Measurements from ENCODE around the gene ARMC7.

The ARMC7 gene

DNA sequence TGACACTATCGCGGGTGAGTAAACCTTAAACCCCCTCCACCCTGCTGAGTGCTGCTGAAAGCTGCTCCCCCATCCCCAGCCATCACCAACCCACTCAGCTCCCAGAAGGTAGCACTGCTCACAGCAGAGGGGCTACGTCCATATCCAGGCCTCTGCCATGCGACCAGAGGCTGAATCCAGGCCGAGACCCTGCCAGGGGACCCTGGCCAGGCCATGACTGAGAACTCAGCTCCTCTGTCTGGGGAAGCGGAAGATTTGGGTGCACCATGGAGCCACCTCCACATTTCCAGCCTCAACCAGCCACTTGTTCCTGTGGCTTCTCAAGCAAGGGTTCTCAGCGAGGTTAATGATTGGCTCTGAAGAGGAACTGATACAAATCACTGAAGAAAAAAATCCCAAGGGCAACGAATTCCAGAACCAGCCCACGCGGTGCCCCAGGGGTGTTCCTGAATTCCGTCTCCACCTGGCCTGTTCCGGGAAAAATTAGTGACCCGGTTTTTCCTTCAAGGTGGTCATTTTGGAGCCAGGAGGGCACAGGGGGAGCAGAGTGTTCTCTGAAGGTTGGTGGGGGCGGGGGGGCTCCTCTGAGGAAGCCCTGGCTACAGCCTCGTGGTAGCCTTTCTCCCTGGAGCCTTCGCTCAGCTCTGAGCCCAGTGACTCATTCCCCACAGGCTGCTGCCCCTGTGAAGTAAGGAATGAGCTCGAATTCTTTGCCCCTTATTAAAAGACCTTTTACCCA is 31.3 kb upstream of the ARMC7 start:
- DNase-seq, result no peak

DNA sequence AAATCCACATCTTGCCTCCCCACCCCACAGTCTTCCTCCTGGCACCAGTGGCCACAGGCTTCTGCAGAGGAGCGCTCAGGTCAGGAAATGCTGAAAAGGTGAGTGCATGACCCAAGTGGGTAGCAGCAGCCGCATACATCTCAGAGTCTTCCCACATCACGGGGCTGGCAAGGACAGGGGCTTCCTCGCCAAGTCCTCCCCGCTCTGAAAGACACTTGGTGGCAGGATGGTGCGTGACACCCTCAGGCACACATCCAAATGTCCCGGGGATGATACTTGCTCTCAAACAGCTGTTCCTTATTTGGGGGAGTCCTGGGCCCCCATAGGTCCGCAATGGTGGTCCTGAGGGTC is 30.8 kb upstream of the ARMC7 start:
- DNase-seq, result no peak

DNA sequence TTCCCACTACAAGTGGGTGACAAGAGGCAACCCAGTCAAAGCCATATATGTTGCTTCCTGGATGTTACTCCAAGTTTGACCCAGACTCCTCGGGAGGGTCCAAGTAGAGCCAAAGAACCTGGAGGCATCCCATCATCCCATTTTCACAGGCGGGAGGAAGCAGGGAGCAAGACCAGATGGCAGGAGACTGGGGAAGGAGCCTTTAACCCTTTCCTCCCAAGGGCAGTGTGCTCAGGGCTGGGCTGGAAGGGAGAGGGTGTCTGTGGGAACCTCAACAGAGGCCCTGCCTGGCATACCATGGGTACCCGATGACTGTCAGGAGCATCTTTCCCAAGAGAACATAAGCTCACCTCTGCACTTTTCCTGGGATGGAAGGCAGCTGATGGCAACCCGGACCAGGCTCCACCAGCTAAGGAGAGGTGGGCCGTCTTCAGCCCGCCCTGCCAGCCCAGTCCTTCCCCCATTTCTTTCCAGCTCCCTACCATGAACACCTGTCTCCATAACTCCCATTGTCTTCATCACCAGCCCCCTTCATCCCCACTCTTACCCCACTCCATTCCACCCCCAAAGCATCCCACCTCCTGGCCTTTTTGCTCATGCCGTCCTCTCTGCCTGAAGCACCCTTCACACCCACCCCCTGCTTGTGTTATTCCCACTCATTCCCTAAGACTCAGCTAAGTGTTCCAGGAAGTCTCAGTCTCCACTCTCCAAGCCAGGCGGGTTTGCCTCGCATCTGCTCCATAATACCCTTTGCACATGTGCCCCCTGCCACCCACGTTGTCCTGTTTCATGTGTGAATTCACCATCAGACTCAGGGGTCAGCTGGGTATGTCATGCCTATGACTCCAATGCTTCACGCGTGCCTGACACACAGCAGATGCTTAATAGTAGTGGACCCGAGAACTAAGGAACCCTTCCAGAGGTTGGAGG is 27.9 kb upstream of the ARMC7 start:
- no peak for DNase-seq

DNA sequence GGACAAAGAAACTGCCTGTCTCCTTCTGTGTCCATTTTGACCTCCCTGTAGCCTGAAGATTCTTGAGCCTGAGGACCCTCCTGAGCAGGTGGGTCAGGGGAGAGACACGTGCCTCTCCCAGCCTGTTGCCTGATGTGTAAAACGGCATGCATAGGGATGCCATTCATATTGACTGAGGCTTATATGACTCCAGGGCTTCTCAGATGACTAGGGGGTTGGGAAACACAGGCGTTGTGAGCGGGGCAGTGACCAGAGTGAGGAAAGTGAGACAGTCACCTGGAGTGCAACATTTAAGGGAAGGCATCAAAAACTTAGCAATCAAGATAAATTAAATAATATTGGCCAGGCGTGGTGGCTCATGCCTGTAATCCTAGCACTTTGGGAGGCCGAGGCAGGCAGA is 27.1 kb upstream of the ARMC7 start:
- DNase-seq, result no peak

- DNase-seq, result no peak
These were observed 25.6 kb upstream of the ARMC7 start for GRCh38 chr17:75084039-75084660.

GRCh38 chr17:75086496-75087181 is 23.1 kb upstream of the ARMC7 start:
- DNase-seq, result no peak

DNA sequence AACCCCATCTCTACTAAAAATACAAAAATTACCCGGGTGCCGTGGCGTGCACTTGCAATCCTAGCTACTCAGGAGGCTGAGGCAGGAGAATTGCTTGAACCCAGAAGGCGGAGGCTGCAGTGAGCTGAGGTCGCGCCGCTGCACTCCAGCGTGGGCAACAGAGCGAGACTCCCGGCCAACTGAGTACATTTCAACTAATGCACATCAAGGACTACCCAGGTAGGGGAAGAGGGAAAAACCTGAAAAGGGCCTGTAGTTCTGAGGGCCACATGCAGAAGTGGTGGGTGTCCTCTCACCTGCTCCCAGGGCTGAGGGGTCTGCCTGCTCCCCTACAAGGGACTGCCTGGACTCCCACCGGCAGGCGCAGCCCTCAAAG is 22.6 kb upstream of the ARMC7 start:
- DNase-seq, result no peak

GRCh38 chr17:75087558-75088453 is 22.0 kb upstream of the ARMC7 start, which contains the start of gene SLC16A5:
Gene SLC16A5, plus strand, starts transcription at chr17:75087954. Its CDS starts 5,683 bp downstream, at chr17:75093637.
- DNase-seq, result peak; percentile 27

DNA sequence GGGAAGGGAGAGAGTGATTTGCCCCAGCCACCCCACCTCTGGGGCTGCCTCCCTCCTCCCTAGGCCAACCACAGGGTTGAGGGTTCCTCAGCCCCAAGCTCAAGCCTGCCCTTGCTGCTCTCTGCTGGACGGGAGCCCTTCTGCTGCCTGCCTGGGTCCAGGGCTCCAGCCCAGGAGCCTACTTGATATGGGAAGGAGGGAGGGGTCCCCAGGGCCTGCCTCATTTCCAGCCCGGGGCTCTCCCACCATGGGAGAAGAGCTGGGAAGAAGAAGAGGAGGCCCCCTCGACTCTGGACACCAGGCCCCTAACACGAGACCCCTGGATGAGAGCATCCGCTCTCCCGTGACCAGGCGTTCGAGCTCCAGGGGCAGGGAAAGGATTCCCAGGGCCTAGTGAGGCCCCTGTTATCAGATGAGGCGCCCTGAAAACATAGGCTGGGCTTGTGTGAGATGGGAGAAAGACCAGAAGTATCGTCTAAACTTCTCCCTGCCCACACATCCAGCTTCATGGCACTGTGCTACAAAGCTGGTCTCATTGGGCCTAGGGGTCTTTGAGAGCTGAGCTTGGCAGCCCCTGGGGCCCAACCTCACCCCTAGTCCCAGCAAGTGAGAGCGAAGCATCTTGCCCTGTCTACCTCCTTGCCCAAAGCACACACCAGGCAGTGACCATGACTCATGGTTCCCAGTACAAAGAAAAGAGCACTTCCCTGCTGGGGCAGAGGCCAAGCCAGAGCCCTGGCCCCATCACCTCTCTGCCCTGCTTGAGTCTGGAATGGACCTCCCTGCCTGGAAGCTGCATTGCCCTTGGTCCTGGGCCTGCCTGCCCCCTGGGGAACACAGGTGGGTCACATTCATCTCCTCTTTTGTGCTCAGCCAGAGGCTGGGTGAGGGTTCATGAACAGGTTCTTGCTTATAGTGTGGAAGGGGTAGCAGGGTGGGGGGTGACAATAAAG is 21.0 kb upstream of the ARMC7 start:
- no peak for DNase-seq

GRCh38 chr17:75090871-75091854 is 18.6 kb upstream of the ARMC7 start:
- no peak for DNase-seq

DNA sequence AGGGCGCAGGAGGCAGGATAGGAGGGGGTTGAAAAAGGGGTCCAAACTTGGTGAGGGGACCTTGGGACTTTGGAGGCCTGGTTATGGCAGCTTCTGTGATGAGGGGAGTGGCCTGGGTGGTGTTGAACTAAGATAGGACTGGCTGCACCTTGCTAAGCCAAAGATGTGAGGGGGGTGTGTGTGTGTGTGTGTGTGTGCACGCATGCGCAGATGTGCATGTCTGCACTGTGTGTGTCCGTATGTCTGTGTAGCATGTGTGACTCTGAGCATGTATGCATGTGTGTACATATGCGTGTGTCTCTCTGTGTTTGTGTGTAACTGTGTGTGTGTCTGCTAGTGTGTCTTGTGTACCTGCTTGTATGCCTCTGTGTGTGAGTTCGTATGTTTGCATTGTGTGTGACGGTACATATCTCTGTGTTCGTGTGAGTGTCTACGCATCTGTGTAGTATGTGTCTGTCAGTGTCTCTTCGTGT is 17.9 kb upstream of the ARMC7 start:
- no peak for DNase-seq

DNA sequence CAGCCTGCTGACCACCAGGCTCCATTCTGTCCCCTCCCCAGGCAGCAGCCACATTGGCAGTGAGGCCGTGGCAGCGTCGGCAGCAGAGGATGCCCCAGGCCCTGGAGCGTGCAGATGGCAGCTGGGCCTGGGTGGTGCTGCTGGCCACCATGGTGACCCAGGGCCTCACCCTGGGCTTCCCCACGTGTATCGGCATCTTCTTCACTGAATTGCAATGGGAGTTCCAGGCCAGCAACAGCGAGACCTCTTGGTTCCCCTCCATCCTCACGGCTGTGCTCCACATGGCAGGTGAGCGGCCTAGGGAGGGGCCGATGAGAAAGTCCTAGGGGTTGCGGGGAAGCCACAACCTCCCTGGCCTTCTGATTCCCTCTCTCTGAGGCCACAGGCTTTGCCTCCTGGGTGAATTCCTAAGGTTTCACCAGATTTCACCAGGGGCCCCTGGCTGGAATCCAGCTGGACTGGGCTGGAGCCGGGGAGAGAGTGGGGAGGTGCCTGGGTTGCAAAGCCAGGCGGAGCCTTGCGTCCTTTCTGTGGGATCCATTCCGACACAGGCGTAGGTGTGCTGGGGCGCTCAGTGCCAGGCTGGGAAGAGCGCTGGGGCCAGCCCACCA is 16.1 kb upstream of the ARMC7 start:
- no peak for DNase-seq

DNA sequence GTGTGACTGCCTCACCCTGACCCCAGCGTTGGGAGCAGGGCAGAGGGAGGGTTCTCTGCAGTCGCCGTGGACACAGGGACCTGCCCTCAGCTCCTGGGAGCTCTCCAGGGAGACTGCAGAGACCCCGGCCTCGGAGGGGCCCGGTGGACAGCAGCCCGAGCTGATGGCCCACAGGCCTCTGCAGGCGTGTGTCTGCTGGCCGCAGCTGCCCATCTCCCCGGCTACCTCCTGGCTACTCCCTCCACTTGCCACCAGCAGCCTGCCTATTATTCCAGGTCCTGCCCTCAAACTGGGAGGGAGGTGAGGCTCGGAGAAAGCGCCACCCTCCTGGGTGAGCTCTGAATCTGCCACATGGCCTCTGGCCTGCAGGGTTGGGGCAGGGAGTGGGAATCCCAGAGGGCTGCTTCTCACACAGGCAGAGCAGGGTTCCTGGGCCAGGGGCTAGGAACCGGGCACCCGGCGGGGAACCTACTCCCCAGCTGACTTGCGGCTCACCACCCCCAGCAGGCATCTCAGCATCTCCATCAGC is 14.8 kb upstream of the ARMC7 start:
- DNase-seq, result no peak

- DNase-seq, result no peak
These were observed 13.6 kb upstream of the ARMC7 start for GRCh38 chr17:75096082-75096625.

GRCh38 chr17:75097865-75098264 is 11.9 kb upstream of the ARMC7 start:
- DNase-seq, result no peak

DNA sequence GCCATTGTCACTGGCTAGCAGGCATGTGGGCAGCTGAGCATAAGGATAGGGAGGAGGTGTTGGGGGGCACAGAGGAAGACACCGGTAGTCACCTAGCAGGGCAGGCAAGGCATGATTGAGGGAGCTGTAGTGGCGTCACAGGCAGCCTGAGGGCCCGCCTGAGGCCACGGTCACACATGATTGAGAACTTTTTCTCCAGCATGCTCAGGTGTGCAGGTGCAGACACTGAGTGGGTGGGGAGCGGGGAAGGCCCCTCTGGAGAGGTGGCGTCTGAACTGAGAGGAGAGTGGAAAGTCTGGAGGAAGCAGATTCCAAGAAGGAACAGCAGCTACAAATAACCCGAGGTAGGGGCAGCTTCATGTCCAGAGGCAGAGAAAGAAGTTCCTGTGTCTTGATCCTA is 10.9 kb upstream of the ARMC7 start:
- DNase-seq, result no peak

DNA sequence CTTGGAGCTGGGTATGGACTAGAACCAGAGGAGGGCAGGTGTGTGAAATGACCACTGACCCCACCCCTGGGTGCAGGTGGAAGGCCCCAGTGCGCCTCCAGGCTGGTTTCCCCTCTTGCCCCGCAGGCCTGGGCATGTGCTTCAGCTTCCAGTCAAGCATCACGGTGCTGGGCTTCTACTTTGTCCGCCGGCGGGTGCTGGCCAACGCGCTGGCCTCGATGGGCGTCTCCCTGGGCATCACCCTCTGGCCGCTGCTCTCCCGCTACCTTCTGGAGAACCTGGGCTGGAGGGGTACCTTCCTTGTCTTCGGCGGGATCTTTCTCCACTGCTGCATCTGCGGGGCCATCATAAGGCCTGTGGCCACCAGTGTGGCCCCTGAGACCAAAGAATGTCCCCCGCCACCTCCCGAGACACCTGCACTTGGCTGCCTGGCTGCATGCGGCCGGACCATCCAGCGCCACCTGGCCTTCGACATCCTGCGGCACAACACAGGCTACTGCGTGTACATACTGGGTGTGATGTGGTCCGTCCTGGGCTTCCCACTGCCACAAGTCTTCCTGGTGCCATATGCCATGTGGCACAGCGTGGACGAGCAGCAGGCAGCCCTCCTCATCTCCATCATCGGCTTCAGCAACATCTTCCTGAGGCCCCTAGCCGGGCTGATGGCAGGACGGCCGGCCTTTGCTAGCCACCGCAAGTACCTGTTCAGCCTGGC is 9.7 kb upstream of the ARMC7 start:
- no peak for DNase-seq

DNA sequence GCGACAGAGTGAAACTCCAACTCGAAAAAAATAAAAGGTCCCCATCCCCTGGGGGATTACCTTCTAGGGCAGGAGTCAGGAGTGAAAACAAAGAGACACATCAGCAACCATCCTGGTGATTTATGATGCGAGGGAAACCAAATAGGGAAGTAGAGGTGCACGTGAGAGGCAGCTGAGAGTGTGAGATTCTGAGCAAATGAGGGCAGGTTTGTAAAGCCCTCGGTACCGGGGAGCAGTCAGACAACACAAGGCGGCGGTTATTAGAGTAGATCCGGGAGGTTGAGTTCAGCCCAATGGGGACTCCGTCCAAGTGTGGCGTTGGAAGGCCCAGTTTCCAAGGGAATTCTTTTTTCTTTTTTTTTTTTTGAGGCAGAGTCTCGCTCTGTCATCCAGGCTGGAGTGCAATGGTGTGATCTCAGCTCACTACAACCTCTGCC is 7.4 kb upstream of the ARMC7 start:
- DNase-seq, result no peak

Data from effector CD4-positive, alpha-beta T cell (primary cell).